Testis (tissue), 2 donors: Measurements from ENCODE around the gene NCAM2.

Source experiments
- CTCF ChIP-seq, 3 experiments: fragments of 450-650 bp in 2 of 3; fragments of 200-600 bp in 1 of 3; sonication (generic) in 1 of 3; IDR thresholded peaks; one replicate each; pipeline ENCODE4 v1.5.1; 2016 to 2019; ENCODE audit warnings: antibody characterized with exemption in 3 of 3, mild to moderate bottlenecking in 2 of 3, moderate library complexity in 1 of 3
- POLR2A ChIP-seq: fragments of 450-650 bp; IDR thresholded peaks from one replicate; pipeline ENCODE4 v1.6.1; 2017; ENCODE audit warnings: antibody characterized with exemption, mild to moderate bottlenecking, moderate library complexity

- TF ChIP-seq CTCF (IDR thresholded peaks at IDR 0.05) (no peak), POLR2A (no peak)
These were observed 3.9 kb downstream of the NCAM2 start for GRCh38 chr21:21002153-21002552.
